Hematopoietic multipotent progenitor cell treated with erythropoietin and hydrocortisone succinate and interleukin-3 and kit ligand, for 6 days (in vitro differentiated cells): ENCODE data around the gene IMPDH1.

Experiments
- DNase-seq: peaks from one replicate; pipeline ENCODE4 v3.0.0-alpha.2; 2015

The IMPDH1 gene

DNA sequence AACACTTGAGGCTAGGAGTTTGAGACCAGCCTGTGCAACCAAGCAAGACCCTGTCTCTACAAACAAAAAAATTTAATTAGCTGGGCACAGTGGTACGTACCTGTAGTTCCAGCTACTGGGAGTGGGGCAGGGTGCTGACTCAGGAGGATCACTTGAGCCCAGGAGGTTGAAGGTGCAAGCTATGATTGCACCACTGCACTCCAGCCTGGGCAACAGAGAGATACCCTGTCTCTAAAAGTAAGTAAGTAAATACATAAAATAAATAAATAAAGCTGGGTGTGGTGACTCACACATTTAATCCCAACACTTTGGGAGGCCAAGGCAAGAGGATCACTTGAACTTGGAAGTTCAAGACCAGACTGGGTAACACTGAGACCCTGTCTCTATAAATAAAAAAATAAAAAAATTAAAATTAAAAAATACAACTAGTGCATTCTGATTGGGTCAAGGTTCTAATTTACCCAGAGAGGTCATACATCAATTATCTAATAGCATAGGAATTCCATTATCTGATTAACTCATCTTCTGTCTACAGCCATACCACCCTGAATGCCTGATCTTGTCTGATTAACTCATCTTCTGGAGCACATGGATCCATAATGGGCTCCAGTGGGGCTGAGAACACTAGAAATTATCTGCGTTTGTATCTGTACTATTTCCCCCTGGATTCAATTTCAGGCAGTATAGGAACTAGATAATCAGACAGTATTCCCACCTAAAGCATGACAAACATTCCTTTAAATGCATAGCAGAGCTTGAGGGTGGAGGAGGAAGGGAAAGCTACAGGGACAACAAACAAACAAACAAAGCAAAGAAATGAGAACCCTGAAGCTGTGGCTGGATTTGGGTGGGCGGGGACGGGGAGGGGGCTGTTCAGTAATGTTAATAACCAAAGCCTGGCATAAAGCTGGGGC, 24.9 kb upstream of the IMPDH1 start:
- no peak for DNase-seq

DNA sequence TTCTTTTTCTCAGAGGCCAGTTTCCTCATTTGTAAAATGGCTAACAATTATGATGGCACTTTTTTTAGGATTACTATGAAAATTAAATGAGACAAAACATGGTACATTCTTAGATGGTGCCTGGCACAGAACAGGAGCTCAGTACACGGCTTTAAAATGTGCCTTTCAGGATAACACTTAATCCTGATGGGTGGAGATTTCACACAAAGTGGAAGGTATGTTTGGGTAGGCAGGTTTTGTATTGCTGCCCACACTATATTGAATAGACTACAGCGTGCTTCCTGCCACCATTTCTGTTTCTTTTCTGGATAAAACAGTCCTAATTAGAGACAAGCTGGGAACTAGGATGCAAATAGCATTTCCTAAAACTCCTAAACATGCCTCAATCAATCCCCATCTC, 22.0 kb upstream of the IMPDH1 start:
- no peak for DNase-seq

DNA sequence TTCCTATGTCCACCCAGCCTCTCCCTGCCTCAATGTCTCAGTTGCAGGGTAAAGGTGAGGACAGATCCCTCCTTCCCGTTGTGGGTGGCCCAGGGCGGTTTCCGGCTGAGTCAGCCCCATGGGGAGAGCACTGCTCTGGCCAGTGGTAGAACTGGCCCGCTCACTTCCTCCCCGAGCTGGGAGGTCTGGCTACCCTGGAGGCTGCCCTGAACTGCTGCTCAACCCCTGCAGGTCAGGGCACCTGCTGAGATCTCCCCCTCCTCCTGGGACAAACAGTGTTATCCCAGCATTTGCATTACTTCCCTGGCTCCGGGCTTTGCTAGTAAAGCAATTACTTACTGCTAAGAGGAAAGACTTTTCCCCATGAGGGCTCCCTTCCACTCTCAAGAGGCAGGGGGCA, 21.4 kb upstream of the IMPDH1 start:
- no peak for DNase-seq

- no peak for DNase-seq
Measured at GRCh38 chr7:128430207-128430606, 20.4 kb upstream of the IMPDH1 start.

- peak; percentile 89 for DNase-seq
Measured at GRCh38 chr7:128427289-128427891, 17.6 kb upstream of the IMPDH1 start.

DNA sequence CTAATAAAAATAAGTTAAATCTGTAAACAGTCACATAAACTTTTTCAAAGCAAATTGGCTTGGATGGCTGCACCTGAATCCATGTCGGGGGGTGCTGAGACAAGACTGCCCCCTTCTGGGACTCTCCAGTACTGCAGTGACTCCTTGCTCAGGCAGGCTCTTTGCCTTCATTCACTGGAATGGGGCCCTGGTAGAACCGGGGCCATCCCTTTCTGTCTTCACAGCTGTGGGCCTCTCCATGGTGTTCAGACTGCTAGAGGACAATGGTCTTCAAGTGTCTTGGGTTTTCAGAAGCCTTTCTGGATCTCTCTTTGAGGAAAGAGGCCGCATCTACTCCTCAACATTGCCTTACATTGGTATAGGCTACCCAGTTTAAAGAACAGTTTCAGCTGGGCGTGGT, 16.1 kb upstream of the IMPDH1 start:
- peak; percentile 81 for DNase-seq

DNA sequence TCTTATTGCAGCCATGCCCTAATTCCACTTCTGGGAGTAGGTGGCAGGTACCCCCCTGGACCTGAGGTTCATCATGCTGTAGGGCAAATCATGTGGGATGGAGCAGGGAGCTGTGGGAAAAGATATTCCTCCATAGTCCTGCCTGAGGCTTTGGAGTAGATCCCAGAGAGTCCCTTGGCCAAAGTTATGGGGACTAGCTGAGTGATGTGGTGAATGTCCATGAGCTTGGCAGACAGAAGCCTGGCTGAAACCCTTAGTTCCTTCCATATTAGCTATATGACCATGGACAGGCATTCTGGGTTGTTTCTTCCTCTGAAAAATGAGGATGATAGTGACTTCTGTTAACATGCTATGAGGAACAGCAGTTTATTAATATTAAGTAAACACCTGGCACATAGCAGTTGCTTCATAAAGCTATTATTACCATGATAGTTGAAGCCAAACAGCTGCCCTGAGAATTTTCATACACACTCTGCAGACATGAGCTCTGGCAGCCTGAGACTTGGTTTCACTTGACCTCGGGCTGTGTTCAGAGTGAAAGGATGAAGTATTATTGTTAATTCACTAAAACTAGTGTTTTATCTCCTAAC, 15.0 kb upstream of the IMPDH1 start:
- DNase-seq: no peak

DNA sequence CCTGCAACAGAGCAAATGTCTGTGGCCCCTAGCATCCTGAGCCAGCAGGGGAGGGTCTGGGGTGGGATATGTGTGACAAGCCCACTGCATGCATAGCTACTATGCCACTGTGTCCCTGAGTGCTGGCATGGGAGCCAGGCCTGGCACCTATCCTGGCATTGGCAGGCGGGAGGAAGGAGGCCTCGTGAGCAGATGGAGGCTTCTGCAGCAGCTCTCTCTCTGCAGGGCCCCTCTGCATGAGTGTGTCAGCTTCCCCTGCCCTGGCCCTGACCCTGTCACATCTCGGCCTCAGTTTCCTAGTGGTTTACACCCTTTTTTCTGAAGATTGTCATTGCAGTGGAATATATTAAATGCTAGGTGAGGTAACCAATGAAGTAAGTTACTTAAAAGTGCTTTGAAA, 13.1 kb upstream of the IMPDH1 start:
- DNase-seq: no peak

DNA sequence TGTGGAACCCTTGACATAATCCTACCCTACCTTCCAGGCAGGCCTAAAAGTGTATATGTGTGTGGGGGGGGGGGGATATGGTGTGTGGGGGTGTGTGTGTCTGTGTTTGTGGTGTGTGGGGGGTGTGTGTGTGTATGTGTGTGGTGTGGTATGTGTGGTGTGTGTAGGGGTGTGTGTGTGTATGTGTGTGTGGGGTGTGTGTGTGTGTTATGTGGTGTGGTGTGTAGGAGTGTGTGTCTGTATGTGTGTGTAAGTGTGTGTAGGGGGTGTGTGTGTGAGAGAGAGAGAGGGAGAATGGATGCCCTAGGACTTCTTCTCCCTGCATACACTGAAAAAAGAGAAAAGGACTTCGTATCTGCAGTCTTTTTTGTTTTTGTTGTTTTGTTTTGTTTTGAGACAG, 12.3 kb upstream of the IMPDH1 start:
- no peak for DNase-seq

DNA sequence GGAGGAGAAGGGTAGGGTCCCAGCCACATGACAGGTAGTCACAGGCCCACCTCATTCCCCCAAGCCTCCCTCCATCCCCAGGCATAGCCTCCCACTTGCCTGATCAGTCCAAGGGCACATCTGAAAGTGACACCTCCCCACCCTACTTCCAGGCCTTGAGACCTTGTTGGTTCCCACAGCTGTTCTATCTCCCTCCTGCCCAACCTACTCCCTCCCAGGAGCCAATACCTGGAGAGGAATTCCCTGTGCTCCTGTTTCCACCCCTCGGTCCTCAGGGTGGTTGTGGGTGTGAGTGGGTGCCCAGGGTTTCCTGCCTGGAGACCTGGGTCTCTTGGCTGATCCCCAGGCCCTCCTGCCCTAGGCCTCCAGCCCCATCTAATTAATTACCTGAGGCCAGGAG, 11.6 kb upstream of the IMPDH1 start:
- no peak for DNase-seq

DNA sequence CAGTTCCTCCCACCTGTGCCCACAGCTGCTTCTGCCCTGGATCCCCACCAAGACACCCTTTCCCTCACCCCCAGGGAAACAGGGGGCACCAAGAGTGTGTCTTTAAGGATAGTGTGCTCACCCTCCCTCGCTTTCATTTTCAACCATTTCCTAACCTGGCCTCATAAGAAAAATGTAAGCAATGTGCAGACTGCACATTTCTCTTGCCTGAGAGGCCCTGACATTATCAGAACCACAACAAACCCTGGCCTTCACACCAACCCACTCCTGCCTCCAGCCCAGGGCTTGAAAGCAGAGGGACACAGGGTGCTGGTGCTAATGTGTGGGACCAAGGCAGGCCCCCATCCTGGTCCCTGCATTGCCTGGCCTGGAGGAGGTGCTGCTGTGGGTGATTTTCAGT, 11.0 kb upstream of the IMPDH1 start:
- DNase-seq: no peak

- DNase-seq: no peak
Measured at GRCh38 chr7:128419257-128419656, 9.5 kb upstream of the IMPDH1 start.

DNA sequence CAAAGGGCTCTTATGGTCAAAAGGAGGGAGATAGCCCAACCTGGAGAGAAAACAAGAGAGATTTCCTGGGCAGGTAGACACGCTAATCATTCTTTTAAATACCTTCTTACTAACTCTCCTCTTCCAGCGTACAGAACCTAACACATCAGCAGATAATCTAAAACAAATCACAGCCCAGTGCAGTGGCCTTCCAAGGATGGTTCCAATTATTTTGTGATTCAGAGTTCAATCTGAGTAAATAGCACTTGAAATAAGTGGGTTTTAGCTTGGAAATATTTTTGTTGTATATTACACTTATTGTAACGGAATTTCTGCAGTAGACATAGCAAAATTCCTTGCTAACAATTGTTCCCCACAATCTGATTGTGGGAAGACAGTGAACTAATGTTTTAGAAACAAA, 7.3 kb upstream of the IMPDH1 start:
- DNase-seq: no peak

DNA sequence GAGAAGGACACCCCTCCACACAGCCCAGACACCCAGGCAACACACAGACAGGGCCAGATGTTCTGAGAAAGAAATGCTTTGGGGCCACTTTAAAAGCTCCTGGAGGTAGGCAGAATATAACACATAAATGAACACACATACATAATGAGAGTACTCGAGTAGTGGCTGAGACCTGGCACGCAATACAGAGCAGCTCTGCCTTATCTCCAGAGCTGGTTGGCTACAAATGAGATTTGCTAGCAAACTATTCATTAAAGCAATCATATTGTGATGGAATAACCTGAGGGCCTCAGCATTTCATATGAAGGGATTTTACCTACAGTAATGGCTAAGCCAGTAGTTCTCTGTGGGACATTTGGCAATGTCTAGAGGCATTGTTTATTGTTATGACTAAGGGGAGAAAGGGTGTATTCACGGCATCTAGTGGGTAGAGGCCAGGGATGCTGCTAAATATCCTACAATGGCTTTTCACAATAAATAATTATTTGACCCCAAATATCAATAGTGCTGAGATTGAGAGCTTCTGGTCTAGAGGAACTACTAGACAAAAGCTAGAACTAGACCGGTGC, 5.5 kb upstream of the IMPDH1 start:
- no peak for DNase-seq

GRCh38 chr7:128410451-128410753, 620 bp upstream of the IMPDH1 start:
- DNase-seq: no peak

DNA sequence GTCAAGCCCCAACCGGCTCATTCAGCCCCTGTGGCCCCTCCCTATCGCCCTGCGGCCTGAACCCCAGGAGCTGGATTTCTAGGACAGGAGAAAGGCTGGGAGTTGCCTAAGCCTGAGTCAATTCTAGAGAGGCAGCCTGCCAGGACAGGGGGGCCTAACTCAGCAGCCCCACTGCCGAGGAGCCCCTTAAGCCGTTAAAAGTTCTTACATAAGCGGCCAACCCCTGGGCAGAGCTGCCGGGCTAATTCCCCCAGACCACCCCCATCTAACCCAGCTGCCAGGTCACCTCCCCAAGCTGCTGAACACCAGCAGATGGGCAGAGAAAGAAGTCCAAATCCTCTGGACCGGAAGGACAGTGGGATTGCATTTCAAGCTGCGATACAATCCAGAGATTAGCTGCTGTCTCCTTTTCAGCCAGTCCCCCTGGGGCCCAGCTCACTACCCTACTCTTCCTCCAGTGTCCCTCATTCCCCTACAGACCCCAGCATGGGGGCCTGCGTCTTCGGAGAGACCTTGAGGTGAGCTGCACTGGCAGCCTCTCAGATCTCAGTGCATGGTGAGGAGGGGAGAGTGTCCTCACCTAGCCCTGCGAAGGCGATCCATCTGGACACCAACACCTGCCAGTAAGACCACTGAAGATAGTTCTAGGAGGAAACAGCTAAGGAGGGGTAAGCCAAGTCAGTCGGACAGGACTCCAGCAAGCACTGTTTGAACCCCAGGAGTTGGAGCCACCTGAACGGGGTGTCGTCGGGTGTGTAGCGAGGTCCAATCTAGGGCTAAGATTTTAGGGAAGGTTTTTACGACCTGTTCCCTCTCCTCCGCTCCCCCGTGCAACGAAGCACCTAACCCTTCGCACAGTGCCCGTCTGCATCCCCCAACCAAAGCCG, 830 bp downstream of the IMPDH1 start:
- no peak for DNase-seq

DNA sequence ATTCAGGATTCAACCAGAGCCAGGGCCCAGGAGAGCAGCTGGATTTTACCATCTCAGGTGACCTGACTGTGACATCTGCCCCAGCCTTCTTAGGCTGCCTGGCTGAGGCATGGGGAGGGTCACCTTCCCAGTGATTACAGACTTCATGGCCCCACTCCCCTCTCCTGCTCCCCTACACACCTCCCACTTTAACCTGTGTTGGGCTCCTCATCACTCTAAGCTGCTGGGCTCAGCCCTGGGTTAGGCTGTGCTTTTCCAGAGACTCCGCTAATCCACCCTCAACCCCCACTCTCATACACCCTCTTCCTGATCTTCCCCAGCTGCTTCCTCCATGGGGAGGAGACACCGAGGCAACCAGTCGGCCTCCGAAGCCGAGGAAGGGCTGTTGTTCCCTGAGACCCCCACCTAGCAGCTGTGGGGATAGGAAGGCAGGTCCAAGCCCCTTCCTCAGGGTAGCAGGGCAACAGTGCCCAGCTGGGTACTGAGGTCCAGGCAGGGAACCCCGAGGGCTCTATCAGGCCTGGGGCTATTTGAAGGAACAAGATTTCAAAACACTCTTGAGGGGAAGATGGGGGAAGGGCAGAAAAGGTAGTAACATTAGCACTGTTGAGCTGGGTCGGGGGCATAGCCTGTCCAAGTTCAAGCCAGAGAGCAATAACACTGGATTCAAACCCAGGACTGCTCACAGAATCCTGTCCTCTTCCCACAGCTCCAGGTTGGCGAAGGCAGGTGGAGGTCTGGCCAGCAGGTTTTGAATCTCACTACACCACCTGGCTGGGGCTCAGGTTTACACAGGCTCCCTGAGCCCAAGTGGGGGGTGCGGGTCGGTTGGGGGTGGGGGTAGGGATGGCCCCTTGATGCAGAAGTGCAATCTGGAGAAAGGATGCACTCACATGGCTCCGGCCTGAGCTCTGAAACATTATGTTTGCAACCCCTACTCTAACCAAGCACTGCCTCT, 1.8 kb downstream of the IMPDH1 start:
- DNase-seq: no peak

- DNase-seq: no peak
Measured at GRCh38 chr7:128407233-128407589, 2.6 kb downstream of the IMPDH1 start.

GRCh38 chr7:128406314-128407232, 3.2 kb downstream of the IMPDH1 start:
- no peak for DNase-seq

GRCh38 chr7:128405471-128406313, 4.1 kb downstream of the IMPDH1 start:
- DNase-seq: peak; percentile 77
